ENCODE results near the gene PTPN11.

DNA sequence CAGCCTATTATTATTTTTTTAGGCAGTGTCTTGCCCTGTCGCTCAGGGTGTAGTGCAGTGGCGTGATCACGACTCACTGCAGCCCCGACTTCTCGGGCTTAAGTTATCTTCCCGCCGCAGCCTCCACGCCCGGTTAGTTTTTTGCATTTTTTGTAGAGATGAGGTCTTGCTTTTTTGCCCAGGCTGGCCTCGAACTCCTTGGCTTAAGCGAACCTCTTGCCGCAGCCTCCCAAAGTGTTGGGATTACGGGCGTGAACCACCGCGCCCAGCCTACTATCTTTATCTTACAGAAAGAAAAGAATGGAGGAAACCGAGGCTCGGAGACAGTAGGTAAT lies 507 bp upstream of the PTPN11 start:
- TF ChIP-seq, protein P1, sequence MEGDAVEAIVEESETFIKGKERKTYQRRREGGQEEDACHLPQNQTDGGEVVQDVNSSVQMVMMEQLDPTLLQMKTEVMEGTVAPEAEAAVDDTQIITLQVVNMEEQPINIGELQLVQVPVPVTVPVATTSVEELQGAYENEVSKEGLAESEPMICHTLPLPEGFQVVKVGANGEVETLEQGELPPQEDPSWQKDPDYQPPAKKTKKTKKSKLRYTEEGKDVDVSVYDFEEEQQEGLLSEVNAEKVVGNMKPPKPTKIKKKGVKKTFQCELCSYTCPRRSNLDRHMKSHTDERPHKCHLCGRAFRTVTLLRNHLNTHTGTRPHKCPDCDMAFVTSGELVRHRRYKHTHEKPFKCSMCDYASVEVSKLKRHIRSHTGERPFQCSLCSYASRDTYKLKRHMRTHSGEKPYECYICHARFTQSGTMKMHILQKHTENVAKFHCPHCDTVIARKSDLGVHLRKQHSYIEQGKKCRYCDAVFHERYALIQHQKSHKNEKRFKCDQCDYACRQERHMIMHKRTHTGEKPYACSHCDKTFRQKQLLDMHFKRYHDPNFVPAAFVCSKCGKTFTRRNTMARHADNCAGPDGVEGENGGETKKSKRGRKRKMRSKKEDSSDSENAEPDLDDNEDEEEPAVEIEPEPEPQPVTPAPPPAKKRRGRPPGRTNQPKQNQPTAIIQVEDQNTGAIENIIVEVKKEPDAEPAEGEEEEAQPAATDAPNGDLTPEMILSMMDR (CRISPR knock-in tag; IDR thresholded peaks at IDR 0.05), result no peak
- TF ChIP-seq ZBTB1 (CRISPR knock-in tag; IDR thresholded peaks at IDR 0.05; ENCODE audit: borderline replicate concordance) (no peak), TAF1 (CRISPR knock-in tag; IDR thresholded peaks at IDR 0.05) (no peak), POLR2AphosphoS5 (IDR thresholded peaks at IDR 0.05; ENCODE audit: low read depth, low read length) (no peak), POLR2AphosphoS2 (IDR thresholded peaks at IDR 0.05; ENCODE audit: low read depth, low read length) (no peak), EZH2 (conservative IDR thresholded peaks at IDR 0.05; ENCODE audit: low read depth, low read length) (no peak), ZSCAN31 (CRISPR knock-in tag; IDR thresholded peaks at IDR 0.05; ENCODE audit: low read depth) (no peak), SIN3B (IDR thresholded peaks at IDR 0.05; ENCODE audit: low read length) (no peak)
- TF ChIP-seq, protein P2, sequence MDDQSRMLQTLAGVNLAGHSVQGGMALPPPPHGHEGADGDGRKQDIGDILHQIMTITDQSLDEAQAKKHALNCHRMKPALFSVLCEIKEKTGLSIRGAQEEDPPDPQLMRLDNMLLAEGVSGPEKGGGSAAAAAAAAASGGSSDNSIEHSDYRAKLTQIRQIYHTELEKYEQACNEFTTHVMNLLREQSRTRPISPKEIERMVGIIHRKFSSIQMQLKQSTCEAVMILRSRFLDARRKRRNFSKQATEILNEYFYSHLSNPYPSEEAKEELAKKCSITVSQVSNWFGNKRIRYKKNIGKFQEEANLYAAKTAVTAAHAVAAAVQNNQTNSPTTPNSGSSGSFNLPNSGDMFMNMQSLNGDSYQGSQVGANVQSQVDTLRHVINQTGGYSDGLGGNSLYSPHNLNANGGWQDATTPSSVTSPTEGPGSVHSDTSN (CRISPR knock-in tag; IDR thresholded peaks at IDR 0.05; ENCODE audit: borderline replicate concordance), result no peak
- TF ChIP-seq, protein P3, sequence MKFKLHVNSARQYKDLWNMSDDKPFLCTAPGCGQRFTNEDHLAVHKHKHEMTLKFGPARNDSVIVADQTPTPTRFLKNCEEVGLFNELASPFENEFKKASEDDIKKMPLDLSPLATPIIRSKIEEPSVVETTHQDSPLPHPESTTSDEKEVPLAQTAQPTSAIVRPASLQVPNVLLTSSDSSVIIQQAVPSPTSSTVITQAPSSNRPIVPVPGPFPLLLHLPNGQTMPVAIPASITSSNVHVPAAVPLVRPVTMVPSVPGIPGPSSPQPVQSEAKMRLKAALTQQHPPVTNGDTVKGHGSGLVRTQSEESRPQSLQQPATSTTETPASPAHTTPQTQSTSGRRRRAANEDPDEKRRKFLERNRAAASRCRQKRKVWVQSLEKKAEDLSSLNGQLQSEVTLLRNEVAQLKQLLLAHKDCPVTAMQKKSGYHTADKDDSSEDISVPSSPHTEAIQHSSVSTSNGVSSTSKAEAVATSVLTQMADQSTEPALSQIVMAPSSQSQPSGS (CRISPR knock-in tag; IDR thresholded peaks at IDR 0.05), result no peak
